DOHH2 (cell line): ENCODE results near the gene GOLGA3.
"Not testable (repeated sequence)": the region's sequence is repeated elsewhere in the genome, so short reads cannot be mapped to it uniquely, and the experiment has no call there.

Experiments
- H3F3A ChIP-seq: fragments of 200-600 bp; sonication (generic), shearing (Covaris generic); 2 replicates; pipeline ENCODE4 v1.6.0; 2016; ENCODE audit warnings: antibody characterized with exemption, mild to moderate bottlenecking; ENCODE audit not compliant: control insufficient read depth, insufficient read depth
- H3K27ac ChIP-seq: fragments of 200-600 bp; sonication (generic); 2 replicates; pipeline ENCODE4 v1.5.1; 2014; ENCODE audit warnings: low read depth, mild to moderate bottlenecking, low read length, moderate library complexity
- H3K27me3 ChIP-seq: fragments of 200-600 bp; sonication (generic); 2 replicates; pipeline ENCODE4 v1.6.1; 2014; ENCODE audit warnings: mild to moderate bottlenecking, low read length, mixed read lengths; ENCODE audit not compliant: control insufficient read depth
- H3K36me3 ChIP-seq: fragments of 200-600 bp; sonication (generic); 2 replicates; pipeline ENCODE4 v1.6.1; 2014; ENCODE audit warnings: mild to moderate bottlenecking, low read length, moderate library complexity, mixed read lengths; ENCODE audit not compliant: control insufficient read depth
- H3K4me1 ChIP-seq: fragments of 200-600 bp; sonication (generic); 2 replicates; pipeline ENCODE4 v1.6.1; 2014; ENCODE audit warnings: mild to moderate bottlenecking, low read length, mixed read lengths; ENCODE audit not compliant: control insufficient read depth
- H3K4me2 ChIP-seq: fragments of 200-600 bp; sonication (generic); 2 replicates; pipeline ENCODE4 v1.6.0; 2014; ENCODE audit warnings: mild to moderate bottlenecking, low read length, moderate library complexity
- H3K4me3 ChIP-seq: fragments of 200-600 bp; sonication (generic); 2 replicates; pipeline ENCODE4 v1.5.1; 2014; ENCODE audit warnings: mild to moderate bottlenecking, low read length, mixed read lengths
- H3K79me2 ChIP-seq: fragments of 200-600 bp; sonication (generic); 2 replicates; pipeline ENCODE4 v1.6.1; 2014; ENCODE audit warnings: mild to moderate bottlenecking, low read length, mixed read lengths; ENCODE audit not compliant: control insufficient read depth
- H3K9me2 ChIP-seq: fragments of 200-600 bp; sonication (generic); replicated peaks from 2 replicates; pipeline ENCODE4 v1.6.1; 2014; ENCODE audit warnings: mild to moderate bottlenecking, low read length, mixed read lengths; ENCODE audit not compliant: control insufficient read depth
- H3K9me3 ChIP-seq: fragments of 200-600 bp; sonication (generic); 2 replicates; pipeline ENCODE4 v1.6.1; 2014; ENCODE audit warnings: antibody characterized with exemption, low read length, mixed read lengths; ENCODE audit not compliant: control insufficient read depth, insufficient read depth
- H4K20me1 ChIP-seq: fragments of 200-600 bp; sonication (generic); 2 replicates; pipeline ENCODE4 v1.6.0; 2014; ENCODE audit warnings: low read depth, mild to moderate bottlenecking, antibody characterized with exemption, low read length, moderate library complexity; ENCODE audit not compliant: control insufficient read depth, insufficient read depth
- CTCF ChIP-seq: fragments of 200-600 bp; sonication (generic); IDR thresholded peaks from one replicate; pipeline ENCODE4 v1.5.1; 2014; ENCODE audit warnings: antibody characterized with exemption, mild to moderate bottlenecking, low read depth, low read length; ENCODE audit not compliant: poor library complexity, severe bottlenecking
- EZH2phosphoT487 ChIP-seq: fragments of 200-600 bp; sonication (generic); IDR thresholded peaks from 2 replicates; pipeline ENCODE4 v1.6.1; 2017; ENCODE audit warnings: borderline replicate concordance, mild to moderate bottlenecking, antibody characterized with exemption, low read length, moderate library complexity, mixed read lengths

GOLGA3 gene

GRCh38 chr12:132847363-132848356 is 19.0 kb upstream of the GOLGA3 start:
- Histone ChIP-seq H3K36me3 (peaks cover 42% of the 10 kb centered on the region), H3K9me3 (no peaks in the 10 kb centered on the region), H3K4me1 (peaks cover 15% of the 10 kb centered on the region), H3K27ac (no peak overlapping the region), H3K4me3 (no peak overlapping the region), H3K27me3 (no peaks in the 10 kb centered on the region), H4K20me1 (no peaks in the 10 kb centered on the region), H3K79me2 (no peaks in the 10 kb centered on the region), H3K9me2 (no peaks in the 10 kb centered on the region), H3K4me2 (no peak overlapping the region), H3F3A (no peaks in the 10 kb centered on the region)
- TF ChIP-seq CTCF: no peak

- not testable (repeated sequence) for H3K79me2 ChIP-seq, H3K4me2 ChIP-seq, H4K20me1 ChIP-seq, H3K9me3 ChIP-seq, H3K27ac ChIP-seq, H3K27me3 ChIP-seq, H3K4me1 ChIP-seq, H3F3A ChIP-seq, H3K4me3 ChIP-seq, H3K9me2 ChIP-seq
- H3K36me3 ChIP-seq: peaks cover 38% of the 10 kb centered on the region
Measured at GRCh38 chr12:132844681-132845080, 16.0 kb upstream of the GOLGA3 start.

DNA sequence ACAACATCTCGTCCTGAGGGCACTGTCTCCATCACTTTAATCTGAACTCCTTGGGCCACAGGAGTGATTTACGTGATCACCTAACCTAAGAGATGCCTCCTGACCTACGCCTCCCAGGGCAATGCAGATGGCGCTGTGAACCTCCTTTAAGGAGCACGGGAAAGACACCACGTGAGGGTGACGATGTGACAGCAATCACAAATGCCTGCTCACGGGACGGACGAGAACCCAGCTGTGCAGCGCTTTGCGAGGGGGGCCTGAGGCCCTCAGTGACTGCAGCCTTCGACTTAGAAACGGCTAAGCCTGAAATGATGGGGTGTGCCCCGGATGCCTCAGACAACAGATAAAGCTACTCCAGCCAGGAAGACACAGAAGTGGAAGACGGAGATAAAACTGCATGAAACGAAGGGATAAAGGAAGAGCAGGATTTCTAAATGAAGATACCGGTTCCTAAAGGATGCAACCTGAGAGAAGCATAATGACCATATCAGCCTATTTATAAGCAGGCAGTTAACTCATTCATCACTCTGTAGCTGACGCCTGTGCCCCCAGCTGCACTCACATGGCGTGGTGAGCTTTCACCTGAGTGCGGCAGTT is 13.9 kb upstream of the GOLGA3 start:
- Histone ChIP-seq H3K79me2 (no peaks in the 10 kb centered on the region), H3F3A (no peaks in the 10 kb centered on the region), H3K27me3 (no peaks in the 10 kb centered on the region), H3K4me1 (no peaks in the 10 kb centered on the region; the same call in 1 of the 2 replicates), H3K9me3 (no peaks in the 10 kb centered on the region), H4K20me1 (no peaks in the 10 kb centered on the region), H3K27ac (no peak overlapping the region), H3K36me3 (peaks cover 31% of the 10 kb centered on the region), H3K4me3 (no peak overlapping the region), H3K4me2 (no peak overlapping the region), H3K9me2 (no peaks in the 10 kb centered on the region)
- TF ChIP-seq CTCF (no peak), EZH2phosphoT487 (no peak)

GRCh38 chr12:132841151-132841550 is 12.5 kb upstream of the GOLGA3 start:
- TF ChIP-seq EZH2phosphoT487 (no peak), CTCF (no peak)
- H3K9me3 ChIP-seq: no peaks in the 10 kb centered on the region
- H3K36me3 ChIP-seq: peaks cover 24% of the 10 kb centered on the region

More at GRCh38 chr12:132841151-132841550, 12.5 kb upstream of the GOLGA3 start:
- no peaks in the 10 kb centered on the region for H3K79me2 ChIP-seq
- H3F3A ChIP-seq: no peaks in the 10 kb centered on the region
- H3K4me2 ChIP-seq: no peak overlapping the region
- H3K27ac ChIP-seq: no peak overlapping the region
- no peak overlapping the region for H3K4me3 ChIP-seq
- peaks cover 12% of the 10 kb centered on the region for H3K4me1 ChIP-seq
- H3K27me3 ChIP-seq: no peaks in the 10 kb centered on the region
- no peaks in the 10 kb centered on the region for H4K20me1 ChIP-seq
- no peaks in the 10 kb centered on the region for H3K9me2 ChIP-seq
